Upper lobe of right lung (tissue), 1 donor: ENCODE data around the gene ATP8B1. TPM values are rescaled to one million over a fixed set of nuclear protein-coding genes. Genes with fewer than 3 reads are reported as not detected.

Experiments used
- ATAC-seq: fragments of 200-7000 bp; cut with Tn5 transposase; one replicate; pipeline ENCODE4 v1.9.1; 2020; ENCODE audit warnings: mild to moderate bottlenecking, moderate library complexity
- DNase-seq: peaks from one replicate; pipeline ENCODE4 v3.0.0-alpha.2; 2020
- H3K27ac ChIP-seq: fragments of 200-600 bp; one replicate; pipeline ENCODE4 v1.8.0; 2022
- H3K27me3 ChIP-seq: fragments of 200-600 bp; one replicate; pipeline ENCODE4 v1.8.0; 2022; ENCODE audit warnings: mild to moderate bottlenecking
- H3K36me3 ChIP-seq: fragments of 200-600 bp; one replicate; pipeline ENCODE4 v1.8.0; 2022
- H3K4me1 ChIP-seq: fragments of 200-600 bp; one replicate; pipeline ENCODE4 v1.8.0; 2022
- H3K4me3 ChIP-seq: fragments of 200-600 bp; one replicate; pipeline ENCODE4 v1.8.0; 2022; ENCODE audit warnings: mild to moderate bottlenecking
- H3K9me3 ChIP-seq: fragments of 200-600 bp; one replicate; pipeline ENCODE4 v1.8.0; 2022
- intact Hi-C: fragments of 100-400 bp; cut with DNase I; formaldehyde crosslinking; loops from one replicate; pipeline ENCODE4 v1.11.0; 2022
- total RNA-seq: library from RNA; stranded (reverse); fragmentation: NEBNext Ultra II Directional; extraction: Animal tissue kit (Norgen Biotek cat#: 25700); gene quantifications from one replicate; pipeline ENCODE4 v1.2.1, GENCODE V29; 2021
- TF ChIP-seq, protein P1 (sequence below): fragments of 200-600 bp; IDR thresholded peaks from one replicate; pipeline ENCODE4 v1.8.0; 2022; ENCODE audit warnings: antibody characterized with exemption
- donor health status: DM: no; HTN: yes; CAD: no; lungs with severe emphysema.

The ATP8B1 gene
- total RNA-seq, 1 donor from 2014 or later = 30.7 TPM

DNA sequence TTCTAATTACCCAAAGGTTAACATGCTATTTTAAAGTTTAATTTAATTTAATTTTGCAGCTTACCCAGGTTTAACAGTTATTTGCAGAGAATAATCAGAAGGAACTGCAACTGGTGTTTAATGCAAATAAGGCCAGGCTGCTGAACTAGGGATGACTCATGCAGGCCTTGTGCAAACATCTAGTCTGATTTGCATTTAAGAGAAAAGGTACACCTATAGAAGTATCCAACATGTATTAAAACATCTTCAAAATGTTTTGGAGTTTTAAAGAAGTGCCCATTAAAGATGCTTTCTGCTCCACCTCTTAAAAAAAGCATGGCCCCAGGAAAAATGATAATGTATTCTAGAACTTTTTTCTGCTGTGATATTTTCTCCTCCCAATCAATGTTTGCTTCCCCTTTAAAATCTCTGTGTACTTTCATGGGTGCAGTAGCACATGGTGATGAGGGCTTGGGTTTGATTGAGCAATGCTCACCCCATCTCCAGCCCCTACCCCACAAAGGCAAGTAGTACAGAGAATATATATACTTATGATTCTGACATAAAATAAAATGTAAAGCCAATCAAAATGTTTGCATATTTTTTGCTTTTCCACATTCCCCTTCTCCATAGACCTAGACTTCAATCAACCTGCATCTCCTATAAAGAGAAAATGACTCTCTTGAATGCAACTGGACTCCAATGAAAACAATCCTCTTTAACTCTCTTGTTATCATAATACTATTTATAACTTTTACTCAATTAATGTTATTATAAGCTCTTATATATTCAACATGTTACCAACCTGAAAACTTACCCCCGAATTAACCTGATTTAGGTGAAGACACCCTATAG, 54.1 kb downstream of the ATP8B1 start:
- Histone ChIP-seq H3K9me3 (no peaks in the 10 kb centered on the region), H3K4me3 (no peak overlapping the region), H3K27me3 (no peaks in the 10 kb centered on the region), H3K36me3 (no peaks in the 10 kb centered on the region), H3K27ac (no peak overlapping the region), H3K4me1 (peaks cover 11% of the 10 kb centered on the region)
- intact Hi-C loops = no loop called here
- TF ChIP-seq, protein P1, sequence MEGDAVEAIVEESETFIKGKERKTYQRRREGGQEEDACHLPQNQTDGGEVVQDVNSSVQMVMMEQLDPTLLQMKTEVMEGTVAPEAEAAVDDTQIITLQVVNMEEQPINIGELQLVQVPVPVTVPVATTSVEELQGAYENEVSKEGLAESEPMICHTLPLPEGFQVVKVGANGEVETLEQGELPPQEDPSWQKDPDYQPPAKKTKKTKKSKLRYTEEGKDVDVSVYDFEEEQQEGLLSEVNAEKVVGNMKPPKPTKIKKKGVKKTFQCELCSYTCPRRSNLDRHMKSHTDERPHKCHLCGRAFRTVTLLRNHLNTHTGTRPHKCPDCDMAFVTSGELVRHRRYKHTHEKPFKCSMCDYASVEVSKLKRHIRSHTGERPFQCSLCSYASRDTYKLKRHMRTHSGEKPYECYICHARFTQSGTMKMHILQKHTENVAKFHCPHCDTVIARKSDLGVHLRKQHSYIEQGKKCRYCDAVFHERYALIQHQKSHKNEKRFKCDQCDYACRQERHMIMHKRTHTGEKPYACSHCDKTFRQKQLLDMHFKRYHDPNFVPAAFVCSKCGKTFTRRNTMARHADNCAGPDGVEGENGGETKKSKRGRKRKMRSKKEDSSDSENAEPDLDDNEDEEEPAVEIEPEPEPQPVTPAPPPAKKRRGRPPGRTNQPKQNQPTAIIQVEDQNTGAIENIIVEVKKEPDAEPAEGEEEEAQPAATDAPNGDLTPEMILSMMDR = no peak
- ATAC-seq = peak; percentile 79
- DNase-seq = no peak

DNA sequence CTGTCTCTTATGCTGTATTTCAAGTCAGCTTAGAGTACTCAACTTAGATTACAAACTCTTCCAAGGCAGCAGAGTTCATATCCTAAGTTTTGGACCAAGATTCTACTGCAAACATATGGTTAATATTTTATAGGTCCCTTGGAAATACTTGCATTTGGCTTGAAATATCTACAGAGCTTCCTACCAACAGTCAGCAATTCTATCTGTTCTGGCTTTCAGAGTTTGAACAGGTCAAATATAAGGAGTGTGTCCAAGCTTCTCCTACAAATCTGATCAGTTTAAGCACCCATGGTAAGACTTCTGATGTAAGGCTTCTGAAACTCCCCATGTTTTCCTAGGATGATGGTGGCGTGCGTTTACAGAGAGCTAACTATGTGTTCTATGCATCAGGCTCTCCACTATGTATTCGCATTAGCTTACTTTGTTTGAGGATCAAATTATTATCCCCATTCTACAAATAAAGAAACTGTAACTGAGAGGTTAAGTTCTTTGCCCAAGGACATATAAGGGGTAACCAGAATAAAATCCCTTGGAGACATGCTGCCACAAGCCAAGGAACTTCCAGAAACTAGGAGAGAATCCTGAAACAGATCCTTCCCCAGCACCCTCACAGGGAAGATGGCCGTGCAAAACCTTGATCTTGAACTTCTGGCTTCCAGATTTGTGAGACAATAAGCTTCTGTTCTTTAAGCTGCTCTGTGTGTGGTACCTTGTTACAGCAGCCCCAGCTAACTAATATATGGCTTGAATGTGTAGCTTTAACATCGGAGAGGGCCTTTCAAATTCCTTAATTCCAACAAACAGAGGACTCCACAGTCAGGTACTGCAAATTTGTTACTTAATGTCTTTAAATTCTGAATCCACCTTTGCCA, 55.1 kb downstream of the ATP8B1 start:
- ATAC-seq = no peak
- no peak for DNase-seq
- TF ChIP-seq, protein P1 = no peak
- Histone ChIP-seq H3K36me3 (no peaks in the 10 kb centered on the region), H3K4me3 (no peak overlapping the region), H3K27ac (no peak overlapping the region), H3K27me3 (no peaks in the 10 kb centered on the region), H3K9me3 (no peaks in the 10 kb centered on the region), H3K4me1 (peaks cover 13% of the 10 kb centered on the region)
- intact Hi-C loops = no loop called here

DNA sequence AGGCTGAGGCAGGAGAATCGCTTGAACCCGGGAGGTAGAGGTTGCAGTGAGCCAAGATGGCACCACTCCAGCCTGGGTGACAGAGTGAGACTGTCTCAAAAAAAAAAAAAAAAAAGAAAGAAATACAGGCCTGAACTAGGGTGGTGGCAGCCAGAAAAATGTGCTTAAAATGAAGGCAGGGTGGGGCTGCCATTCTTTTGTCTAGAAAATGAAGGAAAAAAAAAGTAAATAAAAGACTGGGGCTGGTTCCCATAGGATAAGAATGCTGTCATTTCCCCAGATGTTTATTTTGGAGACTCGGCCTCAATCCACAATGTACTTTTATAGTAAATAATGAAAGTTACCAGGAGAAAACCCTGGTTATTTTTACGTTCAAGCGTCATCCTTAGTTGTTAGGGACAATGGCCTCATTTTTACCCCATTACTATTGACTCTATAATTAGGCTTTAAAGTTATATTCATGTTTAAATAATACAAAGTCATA, 58.9 kb downstream of the ATP8B1 start:
- intact Hi-C loops = no loop called here
- no peak for DNase-seq
- no peak for ATAC-seq
- H3K4me1 ChIP-seq = peaks cover 13% of the 10 kb centered on the region
- no peak overlapping the region for H3K27ac ChIP-seq
- no peak overlapping the region for H3K4me3 ChIP-seq
- H3K36me3 ChIP-seq = no peaks in the 10 kb centered on the region
- no peaks in the 10 kb centered on the region for H3K9me3 ChIP-seq
- no peaks in the 10 kb centered on the region for H3K27me3 ChIP-seq
- TF ChIP-seq, protein P1 = no peak

DNA sequence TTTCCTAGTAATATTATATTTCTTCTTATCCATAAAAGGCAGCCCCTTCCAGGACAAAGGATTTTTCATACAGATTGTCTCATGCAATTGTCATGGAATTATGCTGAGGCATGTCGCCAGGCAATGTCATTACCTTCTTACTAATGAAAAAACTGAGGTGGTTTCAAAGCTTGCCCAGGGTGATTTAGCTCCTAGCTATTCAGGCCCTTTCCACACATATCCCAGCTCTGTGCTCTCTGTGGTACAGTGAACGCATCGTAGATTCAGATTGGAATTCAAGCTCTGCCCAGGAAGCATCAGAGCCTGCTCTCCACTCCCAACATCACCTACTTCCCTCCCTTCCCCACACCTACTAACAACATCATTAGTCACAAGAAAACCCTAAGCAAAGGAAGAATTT, 60.1 kb downstream of the ATP8B1 start:
- no peak for ATAC-seq

GRCh38 chr18:57741273-57741672, 61.8 kb downstream of the ATP8B1 start:
- Histone ChIP-seq H3K27me3 (no peaks in the 10 kb centered on the region), H3K36me3 (no peaks in the 10 kb centered on the region), H3K9me3 (no peaks in the 10 kb centered on the region), H3K4me1 (peaks cover 10% of the 10 kb centered on the region), H3K4me3 (no peak overlapping the region), H3K27ac (no peak overlapping the region)
- ATAC-seq = no peak
- intact Hi-C loops = no loop called here
- TF ChIP-seq, protein P1 = no peak
- no peak for DNase-seq

More for the DNA sequence above, 60.1 kb downstream of the ATP8B1 start:
- H3K9me3 ChIP-seq = no peaks in the 10 kb centered on the region
- peaks cover 10% of the 10 kb centered on the region for H3K4me1 ChIP-seq
- TF ChIP-seq, protein P1 = no peak
- H3K4me3 ChIP-seq = no peak overlapping the region
- no peak for DNase-seq
- H3K27ac ChIP-seq = no peak overlapping the region
- intact Hi-C loops = no loop called here
- H3K27me3 ChIP-seq = no peaks in the 10 kb centered on the region
- no peaks in the 10 kb centered on the region for H3K36me3 ChIP-seq
